A673 (cell line): Measurements from ENCODE around the gene DVL1. TPM values are rescaled to one million over a fixed set of nuclear protein-coding genes. Genes with fewer than 3 reads are reported as not detected.

Source experiments
- BruUV-seq: library from RNA; stranded (reverse); fragments of 400-500 nt; replicated peaks from 2 replicates; lab custom pipeline; 2021; lab: Mats Ljungman, UMichigan
- CTCF ChIA-PET: fragments of 300-600 bp; sonication (Branson Sonifier 250); formaldehyde crosslinking; loops from one replicate; lab custom pipeline; 2022; ENCODE audit warnings: antibody characterized with exemption; lab: Charles Lee
- POLR2A ChIA-PET: fragments of 300-600 bp; sonication (Branson Sonifier 250); formaldehyde crosslinking; loops from one replicate; lab custom pipeline; 2022; ENCODE audit warnings: antibody characterized with exemption; ENCODE audit not compliant: low non-redundant PET; lab: Charles Lee
- DNase-seq: peaks from one replicate; pipeline ENCODE4 v3.0.0-alpha.2; 2015; ENCODE audit warnings: low spot score
- H3K27ac ChIP-seq: fragments of 200-600 bp; sonication (generic); 2 replicates; pipeline ENCODE4 v1.5.1; 2016; ENCODE audit warnings: mixed run types, low read depth, mild to moderate bottlenecking, mixed read lengths, antibody characterized with exemption, low read length; ENCODE audit not compliant: poor library complexity, severe bottlenecking
- H3K27me3 ChIP-seq: fragments of 200-600 bp; sonication (generic); replicated peaks from 2 replicates; pipeline ENCODE4 v1.6.1; 2017; ENCODE audit warnings: mixed run types, low read depth, mild to moderate bottlenecking, mixed read lengths, antibody characterized with exemption, low read length; ENCODE audit not compliant: insufficient read depth, poor library complexity
- H3K36me3 ChIP-seq: fragments of 200-600 bp; sonication (generic); 2 replicates; pipeline ENCODE4 v1.6.1; 2016; ENCODE audit warnings: mixed run types, mild to moderate bottlenecking, mixed read lengths, antibody characterized with exemption, low read length; ENCODE audit not compliant: insufficient read depth, poor library complexity, severe bottlenecking
- H3K4me1 ChIP-seq: fragments of 200-600 bp; sonication (generic); 2 replicates; pipeline ENCODE4 v1.6.1; 2017; ENCODE audit warnings: mixed run types, mild to moderate bottlenecking, mixed read lengths, antibody characterized with exemption, low read length; ENCODE audit not compliant: insufficient read depth, poor library complexity, severe bottlenecking
- H3K4me3 ChIP-seq: fragments of 200-600 bp; sonication (generic); 2 replicates; pipeline ENCODE4 v1.5.1; 2016; ENCODE audit warnings: low read depth, mixed run types, mild to moderate bottlenecking, mixed read lengths, low read length; ENCODE audit not compliant: poor library complexity, severe bottlenecking
- H3K9me3 ChIP-seq: fragments of 200-600 bp; sonication (generic); 2 replicates; pipeline ENCODE4 v1.6.1; 2016; ENCODE audit warnings: mixed run types, low read depth, mild to moderate bottlenecking, mixed read lengths, antibody characterized with exemption, low read length; ENCODE audit not compliant: poor library complexity, severe bottlenecking
- EZH2 ChIP-seq: fragments of 200-600 bp; sonication (generic); IDR thresholded peaks from 2 replicates; pipeline ENCODE4 v1.6.1; 2017; ENCODE audit warnings: borderline replicate concordance, low read depth, mild to moderate bottlenecking, mixed read lengths, antibody characterized with exemption, low read length; ENCODE audit not compliant: poor library complexity, severe bottlenecking
- intact Hi-C: fragments of 100-400 bp; cut with micrococcal nuclease; formaldehyde crosslinking; loops from one replicate; pipeline ENCODE4 v1.10.0; 2022; ENCODE audit not compliant: unreplicated experiment
- total RNA-seq: library from RNA; stranded (reverse); gene quantifications from 2 replicates; pipeline ENCODE4 v1.2.3, GENCODE V29; 2021
- TF ChIP-seq, protein P1 (sequence below): fragments of 300-800, 200-600 bp; sonication (generic); conservative IDR thresholded peaks from 2 replicates; pipeline ENCODE4 v1.5.1; 2017; ENCODE audit warnings: low read depth, mild to moderate bottlenecking, antibody characterized with exemption, low read length, moderate library complexity, mixed read lengths

Gene DVL1
- total RNA-seq, 1 experiment from 2014 or later: 48.0 TPM

DNA sequence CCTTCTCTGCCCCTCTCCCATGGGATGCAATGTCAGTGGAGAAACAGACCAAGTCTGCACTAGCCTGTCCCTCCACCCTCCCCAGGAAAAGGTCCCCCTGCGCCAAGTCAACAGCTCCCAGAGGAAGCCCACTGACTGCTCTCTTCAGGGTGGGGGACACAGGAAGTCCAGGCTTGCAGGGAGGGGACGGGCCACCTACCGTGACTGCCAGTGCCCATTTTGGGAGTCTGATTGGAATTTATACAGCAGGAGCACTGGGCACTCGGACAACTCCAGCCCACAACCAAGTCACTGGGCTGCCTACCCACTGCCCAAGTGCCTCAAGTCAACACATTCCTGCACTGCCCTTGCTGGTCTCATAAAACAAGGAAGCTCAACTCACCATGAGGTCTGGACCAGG, 43.8 kb upstream of the DVL1 start:
- Histone ChIP-seq H3K27me3 (no peaks in the 10 kb centered on the region), H3K4me1 (peaks cover 9% of the 10 kb centered on the region), H3K36me3 (peaks cover 94% of the 10 kb centered on the region), H3K27ac (no peak overlapping the region), H3K4me3 (no peak overlapping the region), H3K9me3 (no peaks in the 10 kb centered on the region)
- no peak for TF ChIP-seq EZH2
- TF ChIP-seq, protein P1, sequence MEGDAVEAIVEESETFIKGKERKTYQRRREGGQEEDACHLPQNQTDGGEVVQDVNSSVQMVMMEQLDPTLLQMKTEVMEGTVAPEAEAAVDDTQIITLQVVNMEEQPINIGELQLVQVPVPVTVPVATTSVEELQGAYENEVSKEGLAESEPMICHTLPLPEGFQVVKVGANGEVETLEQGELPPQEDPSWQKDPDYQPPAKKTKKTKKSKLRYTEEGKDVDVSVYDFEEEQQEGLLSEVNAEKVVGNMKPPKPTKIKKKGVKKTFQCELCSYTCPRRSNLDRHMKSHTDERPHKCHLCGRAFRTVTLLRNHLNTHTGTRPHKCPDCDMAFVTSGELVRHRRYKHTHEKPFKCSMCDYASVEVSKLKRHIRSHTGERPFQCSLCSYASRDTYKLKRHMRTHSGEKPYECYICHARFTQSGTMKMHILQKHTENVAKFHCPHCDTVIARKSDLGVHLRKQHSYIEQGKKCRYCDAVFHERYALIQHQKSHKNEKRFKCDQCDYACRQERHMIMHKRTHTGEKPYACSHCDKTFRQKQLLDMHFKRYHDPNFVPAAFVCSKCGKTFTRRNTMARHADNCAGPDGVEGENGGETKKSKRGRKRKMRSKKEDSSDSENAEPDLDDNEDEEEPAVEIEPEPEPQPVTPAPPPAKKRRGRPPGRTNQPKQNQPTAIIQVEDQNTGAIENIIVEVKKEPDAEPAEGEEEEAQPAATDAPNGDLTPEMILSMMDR: no peak
- POLR2A ChIA-PET: no interaction called here
- intact Hi-C loops: no loop called here
- CTCF ChIA-PET: no interaction called here
- BruUV-seq: no TSS peak
- no peak for DNase-seq

DNA sequence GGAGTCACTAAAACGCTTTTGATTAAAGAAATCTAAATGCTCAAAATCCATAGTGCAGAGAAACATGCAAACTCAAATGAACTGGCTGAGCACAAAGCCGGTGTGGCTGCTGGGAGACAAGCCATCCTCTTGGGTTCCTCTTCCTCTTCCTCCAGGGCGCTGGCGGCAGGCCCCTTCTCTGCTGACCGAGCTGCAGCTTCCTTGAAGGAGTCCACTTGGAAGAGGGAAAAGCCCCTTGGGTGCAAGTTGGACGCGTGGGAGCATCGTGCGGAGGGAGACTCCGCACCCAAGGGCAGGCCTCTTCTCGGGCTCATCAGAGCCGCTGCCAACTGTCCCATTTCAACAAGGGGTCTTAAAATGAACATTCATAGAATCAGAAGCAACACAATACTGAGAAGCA, 42.0 kb upstream of the DVL1 start:
- BruUV-seq: no TSS peak
- no peaks in the 10 kb centered on the region for H3K27me3 ChIP-seq
- no peak for DNase-seq
- intact Hi-C loops: no loop called here
- no peaks in the 10 kb centered on the region for H3K4me1 ChIP-seq
- ChIA-PET CTCF (interaction anchor here (0.9 kb wide), 1 partner anchor 16 kb away, joined by 3 read pairs; no protein-coding TSS in a partner anchor), POLR2A (interaction anchor here (0.7 kb wide), 1 partner anchor 14 kb away, joined by 3 read pairs; no protein-coding TSS in a partner anchor)
- no peak overlapping the region for H3K4me3 ChIP-seq
- no peaks in the 10 kb centered on the region for H3K9me3 ChIP-seq
- no peak overlapping the region for H3K27ac ChIP-seq
- TF ChIP-seq, protein P1: no peak
- no peak for TF ChIP-seq EZH2
- peaks cover 95% of the 10 kb centered on the region for H3K36me3 ChIP-seq

DNA sequence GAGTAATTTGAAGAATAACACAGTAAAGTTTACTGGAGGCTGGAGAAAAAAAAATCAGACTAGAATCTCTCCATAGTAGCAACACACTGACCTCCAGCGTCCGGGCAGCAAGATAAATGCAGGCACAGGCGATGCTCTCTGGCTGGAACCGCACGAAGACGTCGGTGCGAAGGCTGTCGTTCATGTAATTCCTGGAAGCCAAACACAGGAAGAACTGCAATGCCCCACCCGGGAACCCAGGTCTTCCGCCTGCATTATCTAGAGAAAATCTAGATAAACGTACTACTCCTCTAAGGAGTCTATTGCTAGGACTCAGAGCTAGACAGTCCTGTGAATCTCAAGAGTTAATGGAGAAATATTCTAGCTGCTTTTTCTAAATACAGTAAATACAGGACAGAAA, 41.5 kb upstream of the DVL1 start:
- no TSS peak for BruUV-seq

More for the DNA sequence above, 41.5 kb upstream of the DVL1 start:
- no peak for DNase-seq
- intact Hi-C loops: no loop called here
- H3K4me1 ChIP-seq: no peaks in the 10 kb centered on the region
- peaks cover 98% of the 10 kb centered on the region for H3K36me3 ChIP-seq
- ChIA-PET CTCF (interaction anchor here (0.9 kb wide), 1 partner anchor 15 kb away, joined by 3 read pairs; no protein-coding TSS in a partner anchor), POLR2A (interaction anchor here (0.7 kb wide), 1 partner anchor 15 kb away, joined by 3 read pairs; no protein-coding TSS in a partner anchor)
- no peaks in the 10 kb centered on the region for H3K9me3 ChIP-seq
- TF ChIP-seq, protein P1: no peak
- TF ChIP-seq EZH2: no peak
- no peak overlapping the region for H3K4me3 ChIP-seq
- no peaks in the 10 kb centered on the region for H3K27me3 ChIP-seq
- H3K27ac ChIP-seq: no peak overlapping the region
